Stimulated activated CD8-positive, alpha-beta memory T cell treated with anti-CD3 and anti-CD28 coated beads, Interleukin-15, amount 100 ng/mL, for 1 hour (primary cell): ENCODE results near the gene GAPVD1.
A peak's percentile ranks its signal among the peaks of the same experiment; 100 is the strongest.
"Not testable (repeated sequence)": the region's sequence is repeated elsewhere in the genome, so short reads cannot be mapped to it uniquely, and the experiment has no call there.

Experiments used
- DNase-seq: peaks from one replicate; pipeline ENCODE4 v3.0.0-alpha.2; 2020; ENCODE audit warnings: low read depth

GAPVD1 gene, protein sequence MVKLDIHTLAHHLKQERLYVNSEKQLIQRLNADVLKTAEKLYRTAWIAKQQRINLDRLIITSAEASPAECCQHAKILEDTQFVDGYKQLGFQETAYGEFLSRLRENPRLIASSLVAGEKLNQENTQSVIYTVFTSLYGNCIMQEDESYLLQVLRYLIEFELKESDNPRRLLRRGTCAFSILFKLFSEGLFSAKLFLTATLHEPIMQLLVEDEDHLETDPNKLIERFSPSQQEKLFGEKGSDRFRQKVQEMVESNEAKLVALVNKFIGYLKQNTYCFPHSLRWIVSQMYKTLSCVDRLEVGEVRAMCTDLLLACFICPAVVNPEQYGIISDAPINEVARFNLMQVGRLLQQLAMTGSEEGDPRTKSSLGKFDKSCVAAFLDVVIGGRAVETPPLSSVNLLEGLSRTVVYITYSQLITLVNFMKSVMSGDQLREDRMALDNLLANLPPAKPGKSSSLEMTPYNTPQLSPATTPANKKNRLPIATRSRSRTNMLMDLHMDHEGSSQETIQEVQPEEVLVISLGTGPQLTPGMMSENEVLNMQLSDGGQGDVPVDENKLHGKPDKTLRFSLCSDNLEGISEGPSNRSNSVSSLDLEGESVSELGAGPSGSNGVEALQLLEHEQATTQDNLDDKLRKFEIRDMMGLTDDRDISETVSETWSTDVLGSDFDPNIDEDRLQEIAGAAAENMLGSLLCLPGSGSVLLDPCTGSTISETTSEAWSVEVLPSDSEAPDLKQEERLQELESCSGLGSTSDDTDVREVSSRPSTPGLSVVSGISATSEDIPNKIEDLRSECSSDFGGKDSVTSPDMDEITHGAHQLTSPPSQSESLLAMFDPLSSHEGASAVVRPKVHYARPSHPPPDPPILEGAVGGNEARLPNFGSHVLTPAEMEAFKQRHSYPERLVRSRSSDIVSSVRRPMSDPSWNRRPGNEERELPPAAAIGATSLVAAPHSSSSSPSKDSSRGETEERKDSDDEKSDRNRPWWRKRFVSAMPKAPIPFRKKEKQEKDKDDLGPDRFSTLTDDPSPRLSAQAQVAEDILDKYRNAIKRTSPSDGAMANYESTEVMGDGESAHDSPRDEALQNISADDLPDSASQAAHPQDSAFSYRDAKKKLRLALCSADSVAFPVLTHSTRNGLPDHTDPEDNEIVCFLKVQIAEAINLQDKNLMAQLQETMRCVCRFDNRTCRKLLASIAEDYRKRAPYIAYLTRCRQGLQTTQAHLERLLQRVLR (N-terminal part only)

DNA sequence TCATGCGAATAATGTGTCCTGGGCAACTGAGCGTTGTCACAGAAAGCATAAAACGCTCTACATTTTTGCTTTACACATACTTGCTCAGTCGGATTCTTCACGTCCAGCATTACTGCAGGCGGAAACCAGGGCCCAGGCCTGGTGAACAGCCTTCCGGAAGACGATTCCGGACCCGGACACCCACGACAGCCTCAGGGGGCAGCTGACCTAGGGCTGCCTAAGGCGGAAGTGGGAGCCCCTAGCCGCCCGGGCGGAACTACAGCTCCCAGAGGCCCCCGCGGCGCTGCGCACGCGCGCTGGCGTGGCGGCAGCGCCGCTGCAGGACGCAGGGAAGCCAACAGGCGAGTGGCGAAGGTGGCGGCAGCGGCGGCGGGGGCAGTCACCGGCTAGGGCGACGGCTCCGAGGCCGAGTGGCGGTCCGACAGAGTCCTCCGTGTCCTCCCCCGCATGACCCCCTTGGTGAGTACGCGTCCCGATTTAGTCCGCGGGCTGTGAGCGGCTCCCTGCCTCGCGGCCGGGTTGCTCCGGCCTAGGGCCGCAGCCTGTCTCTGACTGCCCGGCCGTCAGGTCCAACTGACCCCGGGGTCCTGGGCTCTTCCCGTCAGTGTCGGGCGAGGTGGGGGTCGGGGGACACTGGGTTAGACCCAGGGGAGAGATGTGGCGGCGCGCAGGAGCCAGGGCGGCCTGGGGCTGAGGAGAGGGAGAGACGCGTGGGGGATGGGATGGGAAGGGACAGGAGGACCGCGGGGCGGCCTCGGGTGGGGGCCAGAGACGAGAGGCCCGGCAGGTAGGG is at the start of gene GAPVD1:
GAPVD1 (plus strand) TSS at position 326 of the 793 bp plus-strand sequence. CDS start 37,096 bp downstream, outside the sequence.
- DNase-seq = peak; percentile 68

DNA sequence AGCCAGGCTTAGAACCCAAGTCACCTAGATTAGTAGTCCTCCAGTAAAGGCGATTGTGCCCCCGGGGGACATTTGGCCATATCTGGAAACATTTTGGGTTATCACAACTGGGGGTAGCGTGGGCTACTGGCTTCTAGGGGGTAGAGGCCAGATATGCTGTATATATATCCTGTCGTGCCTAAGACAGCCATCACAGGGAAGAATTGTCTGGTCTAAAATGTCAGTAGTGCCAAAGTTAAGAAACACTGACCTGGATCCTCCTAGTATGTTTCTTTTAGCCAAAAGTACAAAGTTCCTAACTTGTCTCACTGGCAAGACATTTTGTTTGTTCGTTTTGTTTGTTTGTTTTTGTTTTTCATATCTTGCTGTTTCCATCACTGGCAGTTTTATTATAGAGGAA is 47.4 kb upstream of the GAPVD1 start:
- DNase-seq = no peak

DNA sequence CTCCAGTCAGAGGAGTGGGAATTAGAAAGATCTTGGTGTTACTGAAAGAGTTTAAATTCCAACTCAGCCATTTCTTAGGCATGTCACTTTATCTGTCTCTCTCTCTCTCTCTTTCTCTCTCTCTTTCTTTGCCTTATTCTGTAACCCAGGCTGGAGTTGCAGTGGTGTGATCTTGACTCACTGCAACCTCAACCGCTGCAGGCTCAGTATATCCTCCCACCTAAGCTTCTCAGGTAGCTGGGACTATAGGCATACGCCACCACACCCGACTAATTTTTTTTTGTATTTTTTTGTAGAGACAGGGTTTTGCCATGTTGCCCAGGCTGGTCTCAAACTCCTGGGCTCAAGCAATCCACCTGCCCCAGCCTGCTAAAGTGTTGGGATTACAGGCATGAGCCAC is 43.0 kb upstream of the GAPVD1 start:
- DNase-seq = no peak

DNA sequence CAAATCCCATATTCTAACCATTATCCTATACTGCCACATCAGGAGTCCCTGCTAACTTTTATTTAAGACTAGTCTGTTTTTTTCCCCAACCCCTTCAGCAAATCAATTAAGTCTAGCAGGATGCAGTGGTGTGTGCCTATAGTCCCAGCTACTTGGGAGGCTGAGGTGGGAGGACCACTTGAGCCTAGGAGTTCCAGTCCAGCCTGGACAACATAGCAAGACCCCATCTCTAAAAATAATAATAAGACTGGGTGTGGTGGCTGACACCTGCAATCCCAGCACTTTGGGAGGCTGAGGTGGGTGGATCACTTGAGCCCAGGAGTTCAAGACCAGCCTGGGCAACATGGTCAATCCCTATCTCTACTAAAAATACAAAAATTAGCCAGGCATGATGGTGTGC is 36.8 kb upstream of the GAPVD1 start:
- not testable (repeated sequence) for DNase-seq

DNA sequence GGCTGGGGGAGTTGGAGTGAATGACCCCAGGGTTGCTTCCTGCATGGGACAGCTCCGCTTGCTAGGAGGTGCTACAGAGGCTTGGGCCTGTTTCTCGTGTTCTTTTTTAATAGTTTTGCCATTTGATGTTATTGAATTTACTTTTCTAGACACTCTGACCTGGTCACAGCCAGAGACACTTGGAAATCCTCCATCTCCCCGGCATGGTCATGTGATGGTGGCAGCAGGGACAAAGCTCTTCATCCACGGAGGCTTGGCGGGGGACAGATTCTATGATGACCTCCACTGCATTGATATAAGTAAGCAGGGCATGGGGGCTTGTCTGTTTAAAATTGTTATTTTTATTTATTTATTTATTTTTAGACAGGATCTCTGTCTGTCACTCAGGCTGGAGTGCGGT is 33.9 kb upstream of the GAPVD1 start:
- no peak for DNase-seq

DNA sequence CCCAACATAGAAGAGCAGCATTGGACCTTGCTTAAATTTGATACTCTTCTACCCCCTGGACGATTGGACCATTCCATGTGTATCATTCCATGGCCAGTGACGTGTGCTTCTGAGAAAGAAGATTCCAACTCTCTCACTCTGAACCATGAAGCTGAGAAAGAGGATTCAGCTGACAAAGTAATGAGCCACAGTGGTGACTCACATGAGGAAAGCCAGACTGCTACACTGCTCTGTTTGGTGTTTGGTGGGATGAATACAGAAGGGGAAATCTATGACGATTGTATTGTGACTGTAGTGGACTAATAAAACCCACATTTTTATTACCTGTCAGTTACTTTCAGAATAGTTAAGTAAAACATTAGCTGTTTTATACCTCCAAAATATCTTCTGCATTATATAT is 27.9 kb upstream of the GAPVD1 start:
- DNase-seq = no peak

DNA sequence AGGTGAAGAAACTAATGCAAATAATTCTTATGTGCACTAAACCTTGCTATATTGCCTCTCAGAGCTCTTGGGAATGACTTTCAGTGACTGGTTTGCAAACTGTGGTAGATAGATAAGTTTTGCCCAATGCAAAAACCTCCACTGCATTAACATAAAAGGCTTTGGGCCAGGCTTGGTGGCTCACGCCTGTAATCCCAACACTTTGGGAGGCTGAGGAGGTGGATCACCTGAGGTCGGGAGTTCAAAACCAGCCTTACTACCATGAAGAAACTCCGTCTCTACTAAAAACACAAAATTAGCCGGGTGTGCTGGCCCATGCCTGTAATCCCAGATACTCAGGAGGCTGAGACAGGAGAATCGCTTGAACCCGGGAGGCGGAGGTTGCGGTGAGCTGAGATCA is 27.5 kb upstream of the GAPVD1 start:
- not testable (repeated sequence) for DNase-seq

DNA sequence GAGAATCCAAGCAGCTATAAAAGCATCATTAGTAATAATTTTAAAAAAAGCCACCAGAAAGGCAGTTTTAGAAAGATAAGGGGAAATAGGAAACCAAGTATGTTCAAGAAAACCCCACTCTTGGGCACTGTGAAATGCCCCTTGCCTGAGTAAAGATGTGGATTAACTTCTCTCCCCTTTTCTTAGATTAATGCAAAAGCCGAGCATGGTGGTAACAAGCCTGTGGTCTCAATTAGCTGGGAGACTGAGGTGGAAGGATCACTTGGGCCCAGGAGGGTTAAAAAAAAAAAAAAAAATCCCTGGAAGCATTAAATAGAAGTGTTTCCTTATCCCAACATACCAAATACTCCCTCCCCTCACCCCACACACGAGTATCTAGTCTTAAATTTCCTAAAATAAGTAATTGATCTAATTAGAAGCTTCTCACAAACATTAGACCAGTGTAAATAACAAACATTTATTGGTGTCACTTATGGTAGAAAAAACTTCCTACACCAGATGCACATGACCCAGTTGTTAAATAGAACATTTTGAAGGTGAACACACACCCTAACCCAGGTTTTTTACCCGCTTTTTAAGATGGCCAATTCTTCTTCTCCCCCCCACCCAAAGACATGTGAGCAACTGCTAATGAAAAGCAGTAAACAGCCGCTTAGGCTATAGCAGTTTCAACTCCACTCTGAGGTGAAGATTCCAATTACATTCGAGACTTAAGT is 25.7 kb upstream of the GAPVD1 start:
- no peak for DNase-seq

DNA sequence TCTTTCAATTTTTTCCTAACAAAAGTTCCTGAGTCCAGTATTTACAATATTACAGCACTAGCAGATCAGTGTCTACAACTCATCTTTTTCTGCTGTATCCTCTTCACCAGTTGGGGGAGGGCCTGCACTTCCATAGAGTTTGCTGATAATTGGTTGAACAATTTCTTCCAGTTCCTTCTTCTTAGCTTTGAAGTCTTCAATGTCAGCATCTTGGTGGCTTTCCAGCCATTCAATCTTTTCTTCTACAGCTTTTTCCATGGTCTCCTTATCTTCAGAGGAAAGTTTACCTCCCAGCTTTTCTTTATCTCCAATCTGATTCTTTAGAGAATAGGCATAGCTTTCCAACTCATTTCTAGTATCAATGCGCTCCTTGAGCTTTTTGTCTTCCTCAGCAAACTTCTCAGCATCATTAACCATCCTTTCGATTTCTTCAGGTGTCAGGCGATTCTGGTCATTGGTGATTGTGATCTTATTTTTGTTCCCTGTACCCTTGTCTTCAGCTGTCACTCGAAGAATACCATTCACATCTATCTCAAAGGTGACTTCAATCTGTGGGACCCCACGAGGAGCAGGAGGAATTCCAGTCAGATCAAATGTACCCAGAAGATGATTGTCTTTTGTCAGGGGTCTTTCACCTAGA is 25.0 kb upstream of the GAPVD1 start:
- DNase-seq = not testable (repeated sequence)

DNA sequence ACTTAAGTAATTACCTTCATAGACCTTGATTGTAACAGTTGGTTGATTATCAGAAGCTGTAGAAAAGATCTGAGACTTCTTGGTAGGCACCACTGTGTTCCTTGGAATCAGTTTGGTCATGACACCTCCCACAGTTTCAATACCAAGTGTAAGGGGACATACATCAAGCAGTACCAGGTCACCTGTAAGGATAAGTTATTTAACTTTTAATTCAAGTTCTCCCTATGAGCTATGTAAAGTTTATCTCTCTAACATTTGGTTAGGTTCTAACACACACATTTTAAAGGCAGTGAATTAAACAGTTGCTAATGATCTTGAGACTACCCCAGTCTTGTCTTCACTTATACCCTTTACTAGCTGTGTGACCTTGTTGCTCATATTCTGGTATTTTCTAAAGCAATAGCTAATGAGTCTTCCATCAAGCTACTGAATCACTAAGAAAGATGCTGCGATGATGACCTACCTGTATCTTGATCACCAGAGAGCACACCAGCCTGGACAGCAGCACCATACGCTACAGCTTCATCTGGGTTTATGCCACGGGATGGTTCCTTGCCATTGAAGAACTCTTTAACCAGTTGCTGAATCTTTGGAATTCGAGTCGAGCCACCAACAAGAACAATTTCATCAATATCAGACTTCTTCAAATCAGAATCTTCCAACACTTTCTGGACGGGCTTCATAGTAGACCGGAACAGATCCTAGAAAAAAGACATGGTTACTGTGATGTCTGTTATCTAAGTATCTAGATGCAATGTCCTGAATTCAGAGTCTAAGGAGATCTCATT is 23.3 kb upstream of the GAPVD1 start:
- DNase-seq = no peak

DNA sequence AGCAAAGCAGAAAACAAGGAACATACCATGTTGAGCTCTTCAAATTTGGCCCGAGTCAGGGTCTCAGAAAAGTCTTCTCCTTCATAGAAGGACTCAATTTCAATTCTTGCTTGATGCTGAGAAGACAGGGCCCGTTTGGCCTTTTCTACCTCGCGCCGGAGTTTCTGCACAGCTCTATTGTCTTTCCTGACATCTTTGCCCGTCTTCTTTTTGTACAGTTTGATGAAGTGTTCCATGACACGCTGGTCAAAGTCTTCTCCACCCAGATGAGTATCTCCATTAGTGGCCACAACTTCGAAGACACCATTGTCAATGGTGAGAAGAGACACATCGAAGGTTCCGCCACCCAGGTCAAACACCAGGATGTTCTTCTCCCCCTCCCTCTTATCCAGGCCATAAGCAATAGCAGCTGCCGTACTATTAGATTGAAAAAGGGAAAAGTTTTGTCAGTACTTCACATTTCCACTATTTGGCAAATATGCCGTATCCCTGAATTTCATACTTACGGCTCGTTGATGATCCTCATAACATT is 22.6 kb upstream of the GAPVD1 start:
- DNase-seq = no peak

DNA sequence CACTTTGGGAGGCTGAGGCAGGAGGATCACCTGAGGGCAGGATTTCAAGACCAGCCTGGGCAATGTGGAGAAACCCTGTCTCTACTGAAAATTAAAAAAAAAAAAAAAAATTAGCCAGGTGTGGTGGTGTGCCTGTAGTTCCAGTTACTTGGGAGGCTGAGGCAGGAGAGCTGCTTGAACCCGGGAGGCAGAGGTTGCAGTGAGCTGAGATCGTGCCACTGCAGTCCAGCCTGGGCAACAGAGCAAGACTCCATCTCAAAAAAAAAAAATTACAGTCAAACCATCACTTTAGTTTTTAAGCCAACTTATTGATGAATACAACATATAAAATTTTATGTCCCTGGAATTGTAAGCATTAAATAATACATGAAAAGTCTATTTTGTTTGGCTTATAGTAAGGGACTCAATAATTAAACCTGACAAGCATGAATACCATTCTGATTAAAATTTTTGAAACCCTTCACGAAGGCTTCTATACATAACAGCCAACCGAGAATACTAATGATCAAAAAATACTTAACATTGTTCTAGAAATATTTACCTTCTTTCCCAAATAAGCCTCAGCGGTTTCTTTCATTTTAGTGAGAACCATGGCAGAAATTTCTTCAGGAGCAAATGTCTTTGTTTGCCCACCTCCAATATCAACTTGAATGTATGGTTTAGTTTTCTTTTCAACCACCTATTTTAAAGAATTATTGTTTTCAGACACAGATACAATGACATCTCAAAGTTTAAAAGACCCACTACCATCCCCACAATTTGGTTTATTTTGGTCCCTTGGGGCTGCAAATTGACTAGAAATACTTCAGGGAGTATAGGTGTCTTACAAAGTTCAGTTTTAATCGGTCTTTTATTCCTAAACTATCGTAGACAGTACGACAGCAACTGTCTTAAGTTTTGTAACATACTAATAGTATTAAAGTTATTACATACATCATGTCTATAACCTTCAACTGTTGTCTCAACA is 21.7 kb upstream of the GAPVD1 start:
- DNase-seq = no peak

DNA sequence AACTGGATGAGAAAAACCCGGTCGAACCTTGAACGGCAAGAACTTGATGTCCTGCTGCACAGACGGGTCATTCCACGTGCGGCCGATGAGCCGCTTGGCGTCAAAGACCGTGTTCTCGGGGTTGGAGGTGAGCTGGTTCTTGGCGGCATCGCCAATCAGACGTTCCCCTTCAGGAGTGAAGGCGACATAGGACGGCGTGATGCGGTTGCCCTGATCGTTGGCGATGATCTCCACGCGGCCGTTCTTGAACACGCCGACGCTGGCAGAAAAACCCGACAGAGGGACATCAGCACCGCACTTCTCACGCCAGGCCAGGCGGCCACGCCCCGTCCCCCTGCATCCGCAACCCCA is 21.0 kb upstream of the GAPVD1 start:
- DNase-seq = no peak

DNA sequence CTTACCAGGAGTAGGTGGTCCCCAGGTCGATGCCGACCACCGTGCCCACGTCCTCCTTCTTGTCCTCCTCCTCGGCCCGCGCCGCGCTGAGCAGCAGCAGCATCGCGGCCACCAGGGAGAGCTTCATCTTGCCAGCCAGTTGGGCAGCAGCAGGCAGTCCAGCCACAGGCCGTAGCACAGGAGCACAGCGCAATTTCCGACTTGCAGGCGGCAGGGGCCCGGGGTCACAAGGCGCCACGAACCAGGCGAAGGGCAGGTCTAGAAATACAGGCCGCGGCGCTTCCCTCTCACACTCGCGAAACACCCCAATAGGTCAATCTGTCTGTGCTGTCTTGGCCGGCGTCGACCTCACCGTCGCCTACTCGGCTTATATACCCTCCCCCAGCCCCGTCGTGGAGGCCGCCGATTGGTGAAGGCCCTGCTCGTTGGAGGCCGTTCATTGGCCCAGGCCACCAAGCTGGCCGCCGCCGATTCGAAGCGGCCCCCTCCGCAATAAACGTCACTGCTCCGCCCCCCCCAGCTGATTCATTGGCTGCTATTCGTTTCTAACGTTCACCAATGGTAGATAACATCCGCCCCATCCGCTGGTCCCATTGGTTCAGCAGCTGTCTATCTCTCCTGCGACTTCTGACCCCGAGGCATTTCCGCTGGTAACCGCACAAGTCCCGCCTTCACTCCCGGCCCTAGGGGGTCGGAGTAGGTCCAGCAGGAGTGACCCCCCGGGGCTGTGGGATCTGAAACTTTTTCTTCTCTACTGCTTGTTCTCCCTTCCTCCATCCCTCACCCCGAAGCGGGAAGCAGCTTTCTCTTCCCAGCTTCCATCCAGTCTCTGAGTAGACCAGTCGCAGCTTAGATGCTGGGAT is 20.4 kb upstream of the GAPVD1 start, which contains the start of gene HSPA5:
HSPA5 (minus strand) TSS at position 344 of the 863 bp plus-strand sequence; CDS start at position 127, 217 bp downstream.
- DNase-seq = peak; percentile 100

DNA sequence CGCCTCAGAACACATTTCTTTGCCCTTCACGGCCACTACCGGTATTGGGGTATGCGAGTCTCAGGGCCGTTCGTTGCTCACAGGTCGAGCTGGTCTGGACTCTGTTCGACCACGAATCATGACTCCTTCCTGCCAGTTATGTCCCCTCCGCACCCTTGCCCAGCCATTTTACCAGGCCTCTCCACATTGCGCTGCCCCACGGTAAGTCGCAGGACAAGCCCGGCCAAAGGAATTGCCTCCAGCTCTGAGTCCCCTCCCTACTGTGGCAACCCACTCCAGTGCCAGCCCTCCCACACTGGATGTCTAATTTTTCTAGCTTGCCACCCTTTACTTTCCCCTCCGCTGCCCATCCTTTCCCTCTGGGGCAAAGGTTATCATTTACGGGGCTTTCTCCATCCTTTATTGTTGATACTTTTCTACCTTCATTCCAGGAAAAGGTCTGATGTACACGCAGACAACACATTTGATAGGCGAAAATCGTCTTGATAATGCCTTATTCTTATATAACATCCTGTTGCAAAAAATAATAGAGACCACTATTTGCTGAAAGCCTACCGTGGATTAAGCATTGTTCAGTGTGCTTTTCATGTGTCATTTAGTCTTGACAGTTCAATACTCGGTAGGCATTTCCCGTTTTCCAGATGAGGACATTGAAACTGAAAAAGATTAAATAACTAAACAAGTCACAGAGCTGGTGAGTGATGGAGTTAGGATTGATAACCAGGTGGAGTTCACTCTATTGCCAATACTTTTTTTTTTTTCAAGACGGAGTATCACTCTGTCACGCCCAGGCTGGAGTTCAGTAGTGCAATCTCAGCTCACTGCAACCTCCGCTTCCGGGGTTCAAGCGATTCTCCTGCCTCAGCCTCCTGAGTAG is 19.5 kb upstream of the GAPVD1 start:
- no peak for DNase-seq

DNA sequence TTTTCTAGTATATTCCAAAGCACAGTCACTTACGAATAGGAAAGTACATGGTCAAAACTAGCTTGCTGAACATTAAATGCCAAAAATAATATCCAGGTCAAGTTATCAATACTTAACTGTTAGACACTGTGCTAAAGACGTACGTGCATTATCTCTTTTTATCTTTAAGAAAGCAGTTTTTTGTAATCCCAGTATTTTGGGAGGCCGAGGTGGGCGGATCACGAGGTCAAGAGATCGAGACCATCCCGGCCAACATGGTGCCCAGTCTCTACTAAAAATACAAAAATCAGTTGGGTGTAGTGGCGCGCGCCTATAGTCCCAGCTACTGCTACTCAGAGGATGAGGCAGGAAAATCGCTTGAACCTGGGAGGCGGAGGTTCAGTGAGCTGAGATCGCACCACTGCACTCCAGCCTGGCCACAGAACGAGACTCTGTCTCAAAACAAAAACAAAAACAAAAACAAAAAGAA is 17.8 kb upstream of the GAPVD1 start:
- no peak for DNase-seq
